Ovary (tissue), 9 donors: Measurements from ENCODE around the gene VPS25. TPM values are rescaled to one million over a fixed set of nuclear protein-coding genes. Genes with fewer than 3 reads are reported as not detected.
A peak's percentile ranks its signal among the peaks of the same experiment; 100 is the strongest.

Experiments
- DNase-seq, 5 donors: peaks; one replicate each; pipeline ENCODE4 v3.0.0-alpha.2; 2019 to 2020
- H3K27ac ChIP-seq, 2 donors: fragments of 200-600 bp; one replicate each; pipeline versions ENCODE4 v1.5.1 to v1.8.0; 2019 to 2022
- H3K27me3 ChIP-seq: fragments of 200-600 bp; one replicate; pipeline ENCODE4 v1.8.0; 2022
- H3K36me3 ChIP-seq: fragments of 200-600 bp; sonication (generic); one replicate; pipeline ENCODE4 v1.5.1; 2019
- H3K4me1 ChIP-seq: one replicate; pipeline ENCODE4 v1.8.1; 2013; ENCODE audit warnings: mild to moderate bottlenecking, moderate library complexity; ENCODE audit not compliant: insufficient read depth
- H3K4me3 ChIP-seq: fragments of 200-600 bp; sonication (generic); one replicate; pipeline ENCODE4 v1.5.1; 2017
- H3K9me3 ChIP-seq, 2 donors: fragments of 200-600 bp in 1 of 2; sonication (generic) in 1 of 2; one replicate each; pipeline versions ENCODE4 v1.5.1 to v1.8.1; 2013 to 2019; ENCODE audit warnings: mild to moderate bottlenecking in 1 of 2, moderate library complexity in 1 of 2
- EP300 ChIP-seq: sonication (generic); formaldehyde crosslinking; IDR thresholded peaks from one replicate; pipeline ENCODE4 v1.6.1; 2017; ENCODE audit warnings: antibody characterized with exemption
- POLR2A ChIP-seq: fragments of 450-650 bp; IDR thresholded peaks from one replicate; pipeline ENCODE4 v1.6.1; 2017; ENCODE audit warnings: antibody characterized with exemption, mild to moderate bottlenecking, moderate library complexity
- WGBS, 3 donors: extraction: QIAGEN DNeasy Blood & Tissue Kit in 1 of 3; methylation state at CpG; one replicate each; pipeline versions ENCODE4 v1.1.5 to v1.1.7; 2013 to 2017; 5-methylcytosine and 5-hydroxymethylcytosine counted together
- intact Hi-C, 4 donors: fragments of 100-400 bp; cut with DNase I; formaldehyde crosslinking; loops; one replicate each; pipeline versions ENCODE4 v1.11.0 to v1.15.1; 2022 to 2023
- polyA plus RNA-seq, 2 donors: library from polyadenylated mRNA; stranded (reverse); fragments of 200-250 nt in 1 of 2; fragments of 350-450 nt in 1 of 2; fragmentation: Illumina TruSeq in 1 of 2; extraction: RNeasy Lipid Tissue Mini Kit (QIAGEN cat#74804) in 1 of 2; gene quantifications; one replicate each; pipeline ENCODE4 v1.2.3, GENCODE V29; 2013 to 2014
- total RNA-seq, 7 donors: library from RNA; depleted of rRNA in 2 of 7; stranded (reverse); fragments of >200 nt in 2 of 7; fragmentation: NEBNext Ultra II Directional in 3 of 7; extraction: Animal tissue kit (Norgen Biotek cat#: 25700) in 3 of 7; gene quantifications; one replicate each; pipeline versions ENCODE4 v1.1.0 to v1.2.4, GENCODE V29; 2016 to 2023
- TF ChIP-seq, protein P1 (sequence below), 3 donors: fragments of 450-650 bp in 2 of 3; fragments of 200-600 bp in 1 of 3; IDR thresholded peaks; one replicate each; pipeline versions ENCODE4 v1.5.1 to v1.8.0; 2016 to 2022; ENCODE audit warnings: antibody characterized with exemption in 3 of 3, mild to moderate bottlenecking in 1 of 3
- donor health status: DM: no; HTN: no; CAD: no; lungs with moderate emphysema.
- donor health status: DM: no; HTN: no; CAD: no.
- donor health status: Bipolar disorder and iron deficiency.
- donor health status: DM: yes; HTN: yes; CAD: no.
- donor health status: DM: no; HTN: no; CAD: no.
- donor health status: DM: yes; HTN: yes; CAD: no.

VPS25 gene
- total and polyA plus RNA-seq, 9 donors: 33.7 to 56.5 (median 36.5) TPM

DNA sequence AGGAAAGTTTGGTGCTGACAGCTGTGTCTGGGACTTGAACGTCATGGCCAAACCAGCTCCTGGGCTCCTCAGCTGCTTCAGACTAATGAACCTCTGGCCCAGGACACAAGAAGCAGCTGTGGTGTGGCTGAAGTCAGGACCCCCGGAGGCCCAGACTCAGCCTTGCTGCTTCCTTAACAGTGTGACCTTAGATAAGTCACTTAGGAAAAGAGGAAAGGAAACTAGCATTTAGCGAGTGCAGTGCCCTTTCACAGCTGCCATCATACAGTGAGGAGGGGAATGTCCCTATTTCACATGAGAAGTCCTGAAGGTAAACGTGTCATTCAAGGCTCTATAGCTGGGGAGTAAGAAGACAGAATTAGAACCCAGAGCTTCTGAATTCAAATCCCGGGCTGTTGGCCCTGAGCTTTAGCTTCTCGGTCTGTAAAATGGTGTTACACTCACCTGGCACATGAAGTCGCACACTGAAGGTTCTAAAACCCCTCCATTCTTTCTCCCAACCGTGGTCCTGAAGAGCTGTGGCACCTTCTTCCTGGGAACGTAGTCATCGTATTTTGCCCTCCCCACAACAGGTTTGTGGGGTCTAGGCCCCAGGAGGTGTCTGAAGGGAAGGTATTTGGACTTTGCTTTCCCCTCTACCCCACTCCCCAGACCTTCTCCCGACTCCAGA is 13.1 kb upstream of the VPS25 start:
- WGBS, 3 donors: 46 to 55% (median 48%) methylated on average over 11 of the region's 11 CpGs
- no peak overlapping the region for H3K27ac ChIP-seq
- H3K4me1 ChIP-seq: peaks cover 4% of the 10 kb centered on the region
- no peaks in the 10 kb centered on the region for H3K9me3 ChIP-seq
- intact Hi-C loops: loop anchor here (5.0 to 10.0 kb wide), 3 partner anchors 38 to 178 kb away; no protein-coding TSS in a partner anchor
- H3K36me3 ChIP-seq: no peaks in the 10 kb centered on the region
- no peak for TF ChIP-seq EP300
- TF ChIP-seq POLR2A: no peak
- TF ChIP-seq, protein P1, sequence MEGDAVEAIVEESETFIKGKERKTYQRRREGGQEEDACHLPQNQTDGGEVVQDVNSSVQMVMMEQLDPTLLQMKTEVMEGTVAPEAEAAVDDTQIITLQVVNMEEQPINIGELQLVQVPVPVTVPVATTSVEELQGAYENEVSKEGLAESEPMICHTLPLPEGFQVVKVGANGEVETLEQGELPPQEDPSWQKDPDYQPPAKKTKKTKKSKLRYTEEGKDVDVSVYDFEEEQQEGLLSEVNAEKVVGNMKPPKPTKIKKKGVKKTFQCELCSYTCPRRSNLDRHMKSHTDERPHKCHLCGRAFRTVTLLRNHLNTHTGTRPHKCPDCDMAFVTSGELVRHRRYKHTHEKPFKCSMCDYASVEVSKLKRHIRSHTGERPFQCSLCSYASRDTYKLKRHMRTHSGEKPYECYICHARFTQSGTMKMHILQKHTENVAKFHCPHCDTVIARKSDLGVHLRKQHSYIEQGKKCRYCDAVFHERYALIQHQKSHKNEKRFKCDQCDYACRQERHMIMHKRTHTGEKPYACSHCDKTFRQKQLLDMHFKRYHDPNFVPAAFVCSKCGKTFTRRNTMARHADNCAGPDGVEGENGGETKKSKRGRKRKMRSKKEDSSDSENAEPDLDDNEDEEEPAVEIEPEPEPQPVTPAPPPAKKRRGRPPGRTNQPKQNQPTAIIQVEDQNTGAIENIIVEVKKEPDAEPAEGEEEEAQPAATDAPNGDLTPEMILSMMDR (IDR thresholded peaks at IDR 0.05): no peak
- H3K4me3 ChIP-seq: no peak overlapping the region
- no peaks in the 10 kb centered on the region for H3K27me3 ChIP-seq
- no peak for DNase-seq

DNA sequence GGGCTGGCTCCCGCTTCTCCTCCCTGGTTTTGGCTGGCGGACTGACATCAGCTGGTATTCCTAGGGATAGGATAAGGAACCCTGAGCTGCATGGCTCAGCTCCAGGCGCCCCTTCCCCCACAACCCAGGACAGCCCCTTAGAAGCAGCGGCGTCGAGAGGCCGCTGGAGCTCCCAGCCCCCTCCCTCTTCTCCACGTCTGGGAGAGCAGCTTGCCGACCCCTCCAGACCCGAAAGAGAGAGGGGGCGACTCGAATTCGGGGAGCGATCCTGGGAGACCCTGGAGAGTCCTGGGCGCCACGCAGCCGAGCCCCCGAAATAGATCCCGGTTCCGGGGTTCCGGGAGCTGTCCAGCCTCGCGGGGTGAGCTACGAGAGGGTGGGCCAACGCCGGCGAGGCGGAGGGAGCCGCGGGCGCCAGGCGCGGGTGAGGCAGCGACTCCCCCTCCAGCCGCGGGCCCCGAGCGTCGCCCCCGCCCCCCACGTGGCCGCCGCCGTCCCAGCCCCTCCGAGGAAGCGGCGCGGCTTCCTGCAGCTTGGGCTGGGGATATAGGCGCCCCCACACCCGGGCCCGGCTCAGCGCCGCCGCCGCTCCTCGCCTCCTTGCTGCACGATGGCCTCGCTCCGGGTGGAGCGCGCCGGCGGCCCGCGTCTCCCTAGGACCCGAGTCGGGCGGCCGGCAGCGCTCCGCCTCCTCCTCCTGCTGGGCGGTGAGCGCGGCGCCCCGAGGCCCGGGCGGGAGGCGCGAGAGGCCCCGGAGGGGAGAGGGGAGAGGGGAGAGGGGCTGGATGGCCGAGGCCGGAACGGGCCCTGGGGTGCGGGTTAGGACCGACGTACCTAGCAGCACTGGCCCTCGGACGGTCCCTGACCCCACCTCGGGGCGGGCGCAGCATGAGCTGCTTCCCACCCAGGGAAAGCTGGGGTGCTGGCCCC is 12.3 kb upstream of the VPS25 start, which contains the start of gene RAMP2:
TSS of gene RAMP2 (plus strand) at position 576 of the 930 bp plus-strand sequence. CDS start at position 611, 35 bp downstream.
- TF ChIP-seq, protein P1 (IDR thresholded peaks at IDR 0.05): no peak
- TF ChIP-seq EP300 (no peak), POLR2A (no peak)
- Histone ChIP-seq H3K9me3 (no peaks in the 10 kb centered on the region), H3K36me3 (no peaks in the 10 kb centered on the region), H3K4me1 (peaks cover 4% of the 10 kb centered on the region), H3K27me3 (no peaks in the 10 kb centered on the region), H3K4me3 (peak within 1 kb of the TSS; percentile 39), H3K27ac (peak within 1 kb of the TSS in 1 of 2 donors; percentile 14)
- 1 to 3% (median 1%) methylated on average over 42 to 84 of the region's 92 CpGs for WGBS, 3 donors
- DNase-seq: peak; percentile 41 to 69 (median 45)
- intact Hi-C loops: loop anchor here (5.0 to 10.0 kb wide), 3 partner anchors 39 to 179 kb away; no protein-coding TSS in a partner anchor

DNA sequence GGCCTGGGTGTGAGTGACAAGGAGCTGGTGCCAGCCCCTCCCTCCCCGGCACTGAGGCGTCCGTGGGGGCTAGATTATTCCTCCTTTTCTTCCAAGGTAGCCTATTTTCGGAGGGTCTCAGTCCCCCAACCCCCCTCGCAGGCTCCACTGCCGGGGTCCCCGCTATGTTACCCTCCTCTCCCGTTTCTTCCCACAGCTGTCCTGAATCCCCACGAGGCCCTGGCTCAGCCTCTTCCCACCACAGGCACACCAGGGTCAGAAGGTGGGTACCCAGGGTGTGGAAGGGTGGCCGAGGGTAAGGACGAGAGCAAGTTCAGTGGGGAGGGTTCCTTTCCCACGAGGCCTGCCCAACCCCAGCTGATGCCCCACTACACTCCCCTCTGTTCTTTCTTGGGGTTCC is 11.6 kb upstream of the VPS25 start:
- H3K36me3 ChIP-seq: no peaks in the 10 kb centered on the region
- H3K4me3 ChIP-seq: peak overlapping the region; percentile 39
- H3K27ac ChIP-seq: no peak overlapping the region
- H3K9me3 ChIP-seq: no peaks in the 10 kb centered on the region
- intact Hi-C loops: loop anchor here (5.0 to 10.0 kb wide), 3 partner anchors 39 to 179 kb away; no protein-coding TSS in a partner anchor
- DNase-seq: no peak
- H3K27me3 ChIP-seq: no peaks in the 10 kb centered on the region
- WGBS, 3 donors: 27 to 33% (median 30%) methylated on average over 12 of the region's 12 CpGs
- H3K4me1 ChIP-seq: peaks cover 4% of the 10 kb centered on the region
- TF ChIP-seq EP300 (no peak), POLR2A (no peak)

DNA sequence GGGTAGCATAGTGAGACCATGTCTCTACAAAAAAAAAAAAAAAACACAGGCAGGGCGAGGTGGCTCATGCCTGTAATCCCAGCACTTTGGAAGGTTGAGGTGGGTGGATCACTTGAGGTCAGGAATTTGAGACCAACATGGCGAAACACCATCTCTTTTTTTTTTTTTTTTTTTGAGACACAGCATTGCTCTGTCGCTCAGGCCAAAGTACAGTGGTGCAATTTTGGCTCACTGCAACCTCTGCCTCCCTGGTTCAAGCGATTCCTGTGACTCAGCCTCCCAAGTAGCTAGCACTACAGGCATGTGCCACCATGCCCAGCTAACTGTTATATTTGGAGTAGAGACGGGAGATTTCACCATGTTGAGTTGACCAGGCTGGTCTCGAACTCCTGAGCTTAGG is 7.1 kb upstream of the VPS25 start:
- DNase-seq: no peak
- no peak overlapping the region for H3K27ac ChIP-seq
- no peak overlapping the region for H3K4me3 ChIP-seq
- no peaks in the 10 kb centered on the region for H3K27me3 ChIP-seq
- H3K36me3 ChIP-seq: no peaks in the 10 kb centered on the region
- 81 to 84% (median 83%) methylated on average over 6 of the region's 6 CpGs for WGBS, 3 donors
- TF ChIP-seq, protein P1 (IDR thresholded peaks at IDR 0.05): no peak
- TF ChIP-seq POLR2A (no peak), EP300 (no peak)
- intact Hi-C loops: loop anchor here in 1 of 4 donors (10.0 kb wide), 1 partner anchor 181 kb away; no protein-coding TSS in a partner anchor
- H3K4me1 ChIP-seq: no peaks in the 10 kb centered on the region
- no peaks in the 10 kb centered on the region for H3K9me3 ChIP-seq
